Adipose tissue (tissue), 3 donors: ENCODE measurements around the gene C1orf21. TPM values are rescaled to one million over a fixed set of nuclear protein-coding genes. Genes with fewer than 3 reads are reported as not detected.

Source experiments
- H3K27ac ChIP-seq: one replicate; pipeline ENCODE4 v1.5.1; 2013; ENCODE audit warnings: low read depth, low read length
- WGBS, 3 donors: extraction: QIAGEN DNeasy Blood & Tissue Kit; methylation state at CpG; one replicate each; pipeline ENCODE4 v1.1.7; 2013; 5-methylcytosine and 5-hydroxymethylcytosine counted together
- polyA plus RNA-seq, 3 donors: library from polyadenylated mRNA; stranded (reverse); fragments of 200-250 nt; gene quantifications; one replicate each; pipeline ENCODE4 v1.2.3, GENCODE V29; 2013
- donor health status: healthy with polysubstance abuse.
- donor health status: Bipolar disorder and iron deficiency.
- donor health status: healthy.

Gene C1orf21
- polyA plus RNA-seq, 3 donors: 5.5 to 86.3 (median 24.1) TPM

DNA sequence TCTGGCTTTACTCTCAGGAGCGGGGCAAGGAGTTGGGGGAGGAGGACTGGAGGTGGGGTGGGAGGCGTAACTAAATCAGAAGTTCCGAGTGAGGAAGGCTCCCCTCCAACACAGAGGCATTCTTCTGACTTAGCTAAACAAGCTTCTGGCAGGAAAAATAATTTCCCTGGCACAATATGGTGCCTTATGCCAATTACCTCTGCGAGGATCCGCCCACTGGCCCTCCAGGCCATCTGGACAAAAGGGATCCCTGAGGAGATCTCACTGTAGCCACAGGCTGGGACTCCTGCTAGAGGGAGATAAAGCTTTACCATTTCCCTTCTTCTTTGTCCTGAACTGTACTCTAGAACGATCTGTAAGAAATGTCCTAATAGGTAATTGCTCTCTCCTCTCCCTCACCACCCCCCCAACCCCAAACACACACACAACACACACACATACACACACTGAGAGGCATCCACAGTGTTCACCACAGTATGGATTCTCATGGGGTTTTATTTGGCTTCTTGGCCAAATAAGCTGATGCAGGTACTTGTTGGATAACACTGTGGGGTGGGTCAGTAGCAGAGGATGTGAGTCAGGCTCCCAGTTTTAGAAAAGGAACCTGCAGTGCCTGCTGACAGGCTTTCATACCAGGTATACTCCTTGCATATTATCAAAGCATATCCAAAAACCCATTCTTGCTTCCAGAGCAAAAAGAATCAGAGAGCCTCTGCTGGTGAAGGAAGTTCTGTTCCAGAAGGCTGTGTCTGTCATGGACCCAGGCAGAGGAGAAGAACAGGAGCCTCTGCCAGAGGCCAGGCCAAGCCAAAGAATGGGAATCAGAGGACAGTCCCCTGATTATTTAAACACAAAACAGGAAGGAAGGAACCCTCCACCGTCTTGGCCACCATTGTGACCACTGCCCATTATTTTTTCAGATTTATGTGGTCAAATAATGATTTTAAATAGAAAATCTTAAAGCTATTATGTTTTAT, 169.1 kb downstream of the C1orf21 start:
- H3K27ac ChIP-seq: peak overlapping the region; percentile 64

DNA sequence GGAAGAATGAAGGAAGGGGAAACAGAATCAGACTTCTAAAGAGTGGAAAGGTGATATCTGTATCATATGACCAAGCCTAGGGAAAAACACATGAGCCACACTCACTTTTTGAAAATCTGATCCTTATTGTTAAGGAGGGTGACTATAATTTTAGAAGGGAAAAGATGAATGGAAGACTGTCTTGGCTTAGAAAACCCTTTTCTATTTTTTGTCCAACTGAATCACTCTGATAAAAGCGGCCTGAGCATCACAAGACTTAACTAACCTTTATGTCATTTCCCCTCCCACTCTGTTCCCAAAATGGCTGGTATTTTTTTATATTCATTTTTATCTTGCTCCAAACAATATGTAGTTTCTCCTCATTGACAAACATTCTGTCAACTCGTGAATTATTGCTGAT, 169.8 kb downstream of the C1orf21 start:
- WGBS, 3 donors: 59 to 86% (median 60%) methylated on average over 2 of the region's 2 CpGs
- no peak overlapping the region for H3K27ac ChIP-seq

More for the DNA sequence above, 169.1 kb downstream of the C1orf21 start:
- WGBS, 3 donors: 67 to 81% (median 69%) methylated on average over 7 of the region's 7 CpGs

DNA sequence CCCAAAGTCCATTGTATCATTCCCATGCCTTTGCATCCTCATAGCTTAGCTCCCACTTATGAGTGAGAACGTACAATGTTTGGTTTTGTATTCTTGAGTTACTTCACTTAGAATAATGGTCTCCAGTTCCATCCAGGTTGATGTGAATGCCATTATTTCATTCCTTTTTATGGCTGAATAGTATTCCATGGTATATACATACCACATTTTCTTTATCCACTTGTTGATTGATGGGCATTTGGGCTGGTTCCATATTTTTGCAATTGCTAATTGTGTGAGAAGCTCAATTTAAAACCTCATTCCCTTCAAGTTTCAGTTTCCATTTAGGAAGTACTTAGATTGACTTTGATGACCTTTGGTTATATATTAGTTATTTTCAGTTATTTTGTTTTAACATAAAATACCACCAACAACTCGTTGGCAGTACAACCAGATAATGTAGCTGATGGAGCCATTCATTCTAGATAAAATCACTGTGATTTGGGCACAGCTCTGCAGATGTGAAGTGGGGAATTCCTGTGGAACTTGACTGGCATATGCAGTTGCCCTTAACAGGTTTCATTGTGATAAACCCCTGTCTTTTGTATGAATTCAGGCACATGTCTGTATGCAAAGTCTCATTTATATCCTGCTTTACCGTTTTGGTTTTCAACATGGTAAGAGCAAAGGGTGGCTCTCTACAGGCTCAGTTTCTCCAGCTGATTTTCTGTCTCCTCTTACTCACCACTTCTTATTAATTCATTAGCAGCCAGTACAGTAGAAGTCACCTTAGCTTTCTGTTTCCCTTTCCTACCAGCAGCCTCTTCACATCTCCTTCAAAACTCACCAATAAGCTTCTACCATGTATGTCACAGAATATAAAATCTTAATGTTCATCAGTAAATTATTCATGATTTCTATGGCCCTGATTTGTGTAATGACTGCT, 170.9 kb downstream of the C1orf21 start:
- no peak overlapping the region for H3K27ac ChIP-seq
- 77 to 83% (median 78%) methylated on average over 3 of the region's 3 CpGs for WGBS, 3 donors

DNA sequence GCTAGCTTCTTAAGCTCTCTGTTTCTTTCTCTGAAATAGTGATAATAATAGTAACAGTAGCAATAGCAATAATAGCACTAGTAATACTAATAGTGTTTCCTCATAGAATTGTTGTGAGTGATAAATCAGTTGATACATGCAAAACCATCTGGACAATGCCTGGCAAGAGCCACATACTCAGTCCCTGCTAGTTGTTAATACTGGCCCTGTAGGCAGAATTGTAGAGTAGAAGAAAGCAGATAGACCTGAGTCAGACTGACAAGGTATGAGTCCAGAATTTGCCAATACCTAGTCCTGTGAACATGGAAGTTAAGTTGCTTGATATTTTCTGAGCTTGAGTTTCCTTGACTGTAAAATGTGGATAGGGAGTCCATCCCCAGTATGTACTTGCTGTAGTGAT, 171.9 kb downstream of the C1orf21 start:
- H3K27ac ChIP-seq: no peak overlapping the region

DNA sequence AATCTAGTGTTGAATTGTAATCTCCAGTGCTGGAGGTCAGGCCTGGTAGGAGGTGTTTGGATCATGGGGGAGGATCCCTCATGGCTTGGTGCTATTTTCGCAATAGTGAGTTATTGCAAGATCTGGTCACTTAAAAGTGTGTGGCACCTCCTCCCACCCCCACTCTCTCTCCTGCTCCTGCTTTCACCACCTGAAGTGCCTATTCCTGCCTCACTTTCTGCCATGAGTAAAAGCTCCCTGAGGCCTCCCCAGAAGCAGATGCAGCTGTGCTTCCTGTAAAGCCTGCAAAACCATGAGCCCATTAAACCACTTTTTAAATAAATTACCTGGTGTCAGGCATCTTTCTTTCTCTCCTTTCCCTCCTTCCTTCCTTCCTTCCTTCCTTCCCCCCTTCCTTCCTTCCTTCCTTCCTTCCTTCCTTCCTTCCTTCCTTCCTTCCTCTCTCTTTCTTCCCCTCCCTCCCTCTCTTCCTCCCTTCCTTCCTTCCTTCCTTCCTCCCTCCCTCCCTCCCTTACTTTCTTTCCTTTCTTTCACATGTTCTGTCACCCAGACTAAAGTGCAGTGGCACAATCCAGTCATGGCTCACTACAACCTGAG, 172.4 kb downstream of the C1orf21 start:
- H3K27ac ChIP-seq: no peak overlapping the region
- WGBS, 3 donors: 89 to 100% (median 100%) methylated on average over 1 of the region's 1 CpG

DNA sequence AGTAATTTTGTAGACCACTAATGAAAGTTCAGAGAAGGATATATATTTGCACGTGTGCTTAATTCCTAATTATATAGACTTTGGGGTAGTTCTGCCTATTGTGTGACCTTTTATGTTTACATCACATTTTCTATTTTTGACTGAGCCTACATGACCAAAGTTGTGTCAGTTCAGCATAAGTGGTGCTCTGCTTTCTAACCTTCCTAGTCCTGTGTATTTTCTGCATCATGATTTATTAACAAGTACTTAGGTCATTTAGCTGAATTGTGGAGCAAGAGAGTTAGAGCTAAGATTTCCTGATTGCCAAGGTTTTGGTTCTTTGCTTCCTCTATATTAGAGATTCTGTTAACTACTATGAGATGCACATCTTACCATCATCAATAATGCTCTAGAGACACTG, 176.0 kb downstream of the C1orf21 start:
- 30 to 71% (median 31%) methylated on average over 1 of the region's 1 CpG for WGBS, 3 donors

DNA sequence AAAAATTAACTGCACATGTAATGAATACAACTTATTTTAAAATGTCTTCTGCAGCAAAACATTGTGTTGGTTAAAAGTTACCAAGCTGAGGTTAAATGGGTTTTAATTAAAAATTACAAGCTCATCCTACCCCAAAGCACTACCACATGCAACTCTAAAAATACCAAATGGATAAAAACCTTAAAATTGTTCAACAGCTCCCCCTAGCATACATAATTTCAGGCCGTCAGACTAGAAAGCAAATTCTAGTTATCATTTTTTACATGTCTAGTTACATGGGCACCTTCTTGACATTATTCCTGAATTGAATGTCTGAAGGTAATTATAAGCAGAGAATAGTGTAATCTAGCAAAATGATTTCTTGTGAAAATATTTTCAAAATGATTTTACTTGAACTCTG, 176.5 kb downstream of the C1orf21 start:
- H3K27ac ChIP-seq: no peak overlapping the region
- 10 to 24% (median 21%) methylated on average over 1 of the region's 1 CpG for WGBS, 3 donors

More for the DNA sequence above, 176.0 kb downstream of the C1orf21 start:
- H3K27ac ChIP-seq: no peak overlapping the region

DNA sequence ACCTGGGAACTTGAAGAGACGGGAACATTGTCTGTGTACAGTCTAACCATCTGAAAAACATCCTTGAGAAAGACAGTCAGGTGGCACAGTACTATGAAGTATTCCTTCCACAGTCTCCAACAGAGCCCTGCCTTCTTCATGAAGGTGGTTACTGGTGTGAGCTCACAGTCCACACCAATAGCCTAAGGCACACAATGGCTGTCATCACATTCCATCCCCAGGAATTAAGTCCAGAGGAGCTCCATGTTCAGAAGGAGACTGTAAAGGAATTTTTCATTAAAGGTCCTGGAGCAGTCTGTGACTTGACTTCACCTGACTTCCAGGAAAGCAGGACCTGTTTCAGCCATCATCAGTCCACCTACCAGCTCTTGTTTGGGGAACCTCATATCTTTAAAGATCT, 180.2 kb downstream of the C1orf21 start:
- WGBS, 3 donors: 93 to 100% (median 100%) methylated on average over 1 of the region's 1 CpG
- H3K27ac ChIP-seq: no peak overlapping the region

DNA sequence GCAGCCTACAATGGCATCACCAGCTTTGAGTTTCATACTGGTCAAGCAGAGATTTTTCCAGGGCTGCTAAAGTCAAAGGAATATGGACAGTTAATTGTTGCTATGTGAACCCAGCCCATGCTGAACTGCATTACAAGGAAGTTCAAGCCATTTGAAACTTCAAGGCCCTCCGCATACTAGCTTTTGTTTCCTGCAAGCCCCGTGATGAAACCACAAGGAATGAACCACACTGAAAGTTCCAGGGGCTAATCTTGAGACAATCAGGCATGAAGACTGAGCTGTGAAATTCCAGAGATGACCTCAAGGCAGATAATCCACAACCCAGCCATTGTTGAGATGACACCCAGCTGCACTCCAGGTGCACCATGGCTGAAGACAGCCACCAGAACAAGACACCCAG, 180.8 kb downstream of the C1orf21 start:
- WGBS, 3 donors: 54 to 91% (median 70%) methylated on average over 2 of the region's 2 CpGs
- H3K27ac ChIP-seq: no peak overlapping the region

DNA sequence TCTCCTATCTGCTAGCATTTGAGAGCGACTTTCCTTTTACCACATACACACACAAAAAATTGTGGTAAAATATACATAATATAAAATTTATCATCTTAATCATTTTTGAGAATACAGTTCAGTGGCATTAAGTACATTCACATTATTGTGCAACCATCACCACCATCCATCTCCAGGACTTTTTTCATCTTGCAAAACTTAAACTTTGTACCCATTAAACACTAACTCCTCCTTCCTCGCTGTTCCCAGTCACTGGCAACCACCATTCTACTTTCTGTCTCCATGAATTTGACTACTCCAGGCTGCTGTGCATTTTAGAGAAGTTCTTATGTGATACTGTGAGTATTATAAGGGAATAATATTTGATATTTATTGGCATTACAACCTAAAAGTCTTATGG, 181.3 kb downstream of the C1orf21 start:
- 80 to 93% (median 91%) methylated on average over 2 of the region's 2 CpGs for WGBS, 3 donors
- no peak overlapping the region for H3K27ac ChIP-seq

DNA sequence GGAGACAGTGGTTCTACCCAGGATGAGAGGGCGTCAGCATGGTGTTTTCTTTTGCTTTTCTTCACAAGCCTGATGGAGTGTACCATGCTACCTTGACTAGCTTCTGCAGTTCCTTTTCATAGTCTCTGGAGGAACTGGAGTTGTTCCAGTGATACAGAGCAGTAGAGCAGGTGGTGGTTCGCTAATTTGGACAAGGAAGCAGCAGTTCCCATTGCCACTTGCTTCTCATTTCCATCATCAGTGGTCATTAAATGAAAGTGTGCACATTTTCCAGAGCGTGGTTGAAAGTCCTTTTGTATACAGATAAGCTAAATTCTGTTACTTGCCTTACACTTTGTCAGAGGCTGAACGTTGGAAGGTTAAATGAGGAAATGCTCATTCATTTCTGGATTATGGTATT, 182.3 kb downstream of the C1orf21 start:
- 81 to 85% (median 85%) methylated on average over 4 of the region's 4 CpGs for WGBS, 3 donors
- no peak overlapping the region for H3K27ac ChIP-seq

DNA sequence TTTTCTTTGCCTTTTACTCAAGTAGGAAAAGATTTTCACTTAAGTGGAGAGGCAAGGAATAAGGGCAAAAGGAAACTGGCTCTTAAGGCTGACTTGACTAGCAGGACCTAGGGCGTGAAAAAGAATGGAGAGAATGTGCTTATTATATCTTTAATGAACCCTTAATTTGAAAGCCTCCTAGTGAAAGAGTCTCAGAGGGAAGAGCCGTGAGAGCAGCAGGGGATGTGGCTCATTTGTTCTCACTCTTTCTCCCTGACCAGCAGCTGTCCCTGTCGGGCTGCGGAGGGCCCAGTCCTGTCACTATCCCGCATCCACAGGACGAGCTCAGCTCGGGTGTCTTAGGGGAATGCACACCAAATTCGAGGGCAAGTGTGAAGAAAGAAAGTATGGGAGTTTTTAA, 187.8 kb downstream of the C1orf21 start:
- H3K27ac ChIP-seq: no peak overlapping the region
- 82 to 86% (median 82%) methylated on average over 8 of the region's 8 CpGs for WGBS, 3 donors

DNA sequence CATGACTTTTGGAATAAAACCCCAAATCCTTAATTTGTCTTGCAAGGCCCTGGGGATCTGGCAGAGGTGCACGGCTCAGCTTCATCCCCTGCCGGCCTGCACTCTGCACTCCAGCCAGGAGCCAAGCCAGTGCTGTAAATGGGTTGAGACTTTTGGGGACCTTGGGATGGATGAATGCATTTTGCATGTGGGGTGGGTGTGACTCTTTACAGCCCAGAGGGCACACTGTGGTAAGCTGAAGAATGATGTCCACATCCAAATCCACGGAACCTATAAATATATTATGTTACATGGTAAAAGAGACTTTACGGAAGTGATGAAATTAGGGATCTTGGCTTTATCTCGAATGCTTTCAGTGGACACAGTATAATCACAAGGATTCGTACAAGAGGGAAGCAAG, 190.0 kb downstream of the C1orf21 start:
- H3K27ac ChIP-seq: no peak overlapping the region
- 70 to 80% (median 74%) methylated on average over 6 of the region's 6 CpGs for WGBS, 3 donors

DNA sequence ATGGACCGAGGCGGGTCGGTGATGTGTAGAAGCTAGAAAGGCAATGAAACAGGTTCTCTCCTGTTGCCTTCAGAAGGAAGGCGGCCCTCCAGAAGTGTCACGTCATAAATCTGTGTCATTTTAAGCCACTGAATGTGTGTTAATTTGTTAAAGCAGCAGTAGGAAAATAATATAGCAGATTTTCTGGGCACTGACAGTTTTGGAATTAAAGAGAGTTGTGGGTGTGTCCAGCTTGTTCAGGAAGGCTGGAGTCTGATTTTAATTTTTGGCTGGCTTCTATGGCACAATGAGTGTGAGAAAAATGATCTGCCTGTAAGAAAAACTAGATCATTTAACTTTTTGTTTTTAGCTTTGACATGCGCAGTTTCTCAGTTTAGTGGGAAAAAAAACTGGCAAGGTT, 190.5 kb downstream of the C1orf21 start:
- H3K27ac ChIP-seq: no peak overlapping the region

DNA sequence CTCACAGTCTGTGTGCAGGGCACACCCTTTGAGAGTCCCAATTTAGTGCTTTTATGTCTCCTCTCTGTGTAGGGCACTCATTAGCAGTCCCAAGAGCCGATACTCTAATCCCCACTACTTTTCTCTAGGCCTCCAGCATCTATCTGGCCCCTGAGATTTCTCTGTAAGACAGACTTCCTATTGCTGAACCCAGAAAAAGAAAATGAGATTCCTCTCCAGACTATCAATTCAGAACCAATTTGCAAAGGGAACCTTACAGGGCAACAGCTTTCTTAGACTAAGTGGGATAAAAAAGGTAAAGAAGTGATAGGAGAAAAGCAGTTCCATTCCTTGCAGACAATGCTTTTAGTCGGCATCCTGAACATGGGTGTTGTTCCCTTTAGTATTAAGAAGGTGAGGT, 195.6 kb downstream of the C1orf21 start:
- 91 to 98% (median 92%) methylated on average over 2 of the region's 2 CpGs for WGBS, 3 donors
- no peak overlapping the region for H3K27ac ChIP-seq

More for the DNA sequence above, 190.5 kb downstream of the C1orf21 start:
- WGBS, 3 donors: 71 to 83% (median 75%) methylated on average over 6 of the region's 6 CpGs

DNA sequence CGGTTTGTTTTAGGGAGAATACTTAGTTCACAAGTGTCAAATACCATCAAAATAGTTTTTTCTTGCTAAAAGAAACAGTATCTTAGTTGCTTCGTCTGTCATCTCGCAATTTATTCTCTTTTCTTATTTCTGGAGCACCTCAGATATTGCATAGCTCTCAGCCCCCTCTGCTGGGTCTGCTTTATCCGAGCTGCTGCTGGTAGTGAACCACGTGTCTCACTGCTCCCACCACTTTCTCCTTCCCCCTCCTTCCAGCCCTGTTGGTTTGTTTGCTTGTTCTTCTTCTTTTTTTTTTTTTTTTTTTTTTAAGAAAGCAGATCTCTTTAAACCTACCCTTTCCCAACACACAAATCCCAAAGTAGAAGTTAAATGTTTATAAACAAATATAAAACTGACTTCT, 197.0 kb downstream of the C1orf21 start:
- no peak overlapping the region for H3K27ac ChIP-seq
- 46 to 61% (median 59%) methylated on average over 5 of the region's 5 CpGs for WGBS, 3 donors

DNA sequence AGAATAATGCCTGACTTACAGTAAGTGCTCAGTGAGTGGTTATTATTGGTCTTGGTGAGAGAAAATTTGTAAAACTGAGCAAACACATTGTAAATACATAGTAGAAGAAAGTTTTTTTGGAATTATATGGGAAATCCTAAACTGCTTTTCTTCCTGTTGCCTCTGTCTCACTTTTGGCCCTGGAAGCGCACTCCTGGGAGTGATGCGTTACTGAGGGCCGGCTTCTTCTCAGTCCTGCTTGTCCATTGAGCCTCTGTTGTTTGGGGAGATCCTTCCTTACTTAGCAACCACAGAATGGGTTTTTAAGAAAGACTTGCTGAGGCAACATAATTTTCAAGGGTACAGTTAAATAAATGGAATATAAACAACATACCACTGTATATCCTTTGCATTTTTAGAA, 201.9 kb downstream of the C1orf21 start:
- H3K27ac ChIP-seq: no peak overlapping the region
- 69 to 95% (median 93%) methylated on average over 3 of the region's 3 CpGs for WGBS, 3 donors

DNA sequence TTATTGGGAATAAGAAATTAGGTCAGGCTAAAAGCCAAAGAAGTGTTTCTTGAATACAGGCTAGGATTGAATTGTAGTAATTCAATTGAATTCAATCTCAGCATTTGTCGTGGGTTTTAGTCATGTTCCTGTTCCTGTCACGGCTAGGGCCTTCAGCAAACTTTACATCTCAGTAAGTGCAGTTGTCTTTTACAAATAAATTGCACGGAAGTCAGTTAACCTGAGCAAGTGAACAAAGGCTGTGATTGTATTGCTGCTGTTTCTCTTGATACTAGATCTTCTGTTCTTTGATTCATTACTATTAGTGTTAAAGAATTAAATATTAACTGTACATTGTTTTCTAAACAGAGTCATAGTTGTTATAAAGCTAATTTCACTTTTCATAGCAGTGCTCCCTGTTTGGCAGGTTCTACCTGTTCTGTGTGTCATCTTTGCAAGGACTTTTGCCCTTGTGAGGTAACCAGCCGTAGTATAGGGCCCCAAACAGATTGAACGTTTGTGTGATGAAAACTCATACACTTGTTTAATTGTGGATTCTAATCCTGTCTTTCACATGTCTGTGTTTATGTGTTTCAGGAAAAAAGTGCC, 203.4 kb downstream of the C1orf21 start:
- 32 to 72% (median 63%) methylated on average over 5 of the region's 5 CpGs for WGBS, 3 donors
- no peak overlapping the region for H3K27ac ChIP-seq
